Coronary artery (tissue), 2 donors: Measurements from ENCODE around the gene FLG.

Experiments used
- DNase-seq: peaks from one replicate; pipeline ENCODE4 v3.0.0-alpha.2; 2017; ENCODE audit warnings: low spot score
- H3K27ac ChIP-seq, 2 donors: fragments of 200-600 bp; sonication (generic); one replicate each; pipeline ENCODE4 v1.5.1; 2016 to 2019
- H3K4me3 ChIP-seq: fragments of 200-600 bp; sonication (generic); 2 replicates; pipeline ENCODE4 v1.5.1; 2016; ENCODE audit warnings: mild to moderate bottlenecking, moderate library complexity
- CTCF ChIP-seq: fragments of 200-600 bp; sonication (generic); IDR thresholded peaks from one replicate; pipeline ENCODE4 v1.5.1; 2019; ENCODE audit warnings: antibody characterized with exemption

FLG gene

GRCh38 chr1:152348447-152348846, 23.4 kb upstream of the FLG start:
- no peak for DNase-seq
- Histone ChIP-seq H3K4me3 (no peak overlapping the region), H3K27ac (no peak overlapping the region)
- no peak for TF ChIP-seq CTCF

- DNase-seq, result no peak
Measured at GRCh38 chr1:152347116-152347728, 22.2 kb upstream of the FLG start.

GRCh38 chr1:152344438-152344837, 19.4 kb upstream of the FLG start:
- Histone ChIP-seq H3K27ac (no peak overlapping the region), H3K4me3 (no peak overlapping the region)
- no peak for TF ChIP-seq CTCF
- no peak for DNase-seq

More at GRCh38 chr1:152347116-152347728, 22.2 kb upstream of the FLG start:
- TF ChIP-seq CTCF, result peak; percentile 31
- Histone ChIP-seq H3K4me3 (no peak overlapping the region), H3K27ac (no peak overlapping the region)

- no peak for DNase-seq
- no peak for TF ChIP-seq CTCF
Measured at GRCh38 chr1:152343006-152343405, 18.0 kb upstream of the FLG start.

GRCh38 chr1:152335399-152335798, 10.4 kb upstream of the FLG start:
- Histone ChIP-seq H3K27ac (no peak overlapping the region), H3K4me3 (no peak overlapping the region)
- TF ChIP-seq CTCF, result no peak
- DNase-seq, result no peak

More at GRCh38 chr1:152343006-152343405, 18.0 kb upstream of the FLG start:
- no peak overlapping the region for H3K4me3 ChIP-seq
- no peak overlapping the region for H3K27ac ChIP-seq

- DNase-seq, result no peak
- TF ChIP-seq CTCF, result no peak
- H3K4me3 ChIP-seq, result no peak overlapping the region
- H3K27ac ChIP-seq, result no peak overlapping the region
Measured at GRCh38 chr1:152328801-152329391, 3.9 kb upstream of the FLG start.

GRCh38 chr1:152313970-152314369, 11.1 kb downstream of the FLG start:
- TF ChIP-seq CTCF, result no peak
- H3K27ac ChIP-seq, result no peak overlapping the region
- H3K4me3 ChIP-seq, result no peak overlapping the region
- DNase-seq, result no peak
